Stomach (tissue), 9 donors: ENCODE measurements around the gene NCAPD3. TPM values are rescaled to one million over a fixed set of nuclear protein-coding genes. Genes with fewer than 3 reads are reported as not detected.

Source experiments
- DNase-seq, 2 donors: peaks; one replicate each; pipeline versions ENCODE4 v3.0.0 to v3.0.0-alpha.2; 2013 to 2019
- H3K27ac ChIP-seq, 5 donors: fragments of 200-600 bp in 4 of 5; sonication (generic) in 4 of 5; one replicate each; pipeline ENCODE4 v1.5.1; 2013 to 2019; ENCODE audit warnings: mild to moderate bottlenecking in 1 of 5, moderate library complexity in 1 of 5
- H3K27me3 ChIP-seq, 3 donors: fragments of 200-600 bp; sonication (generic); one replicate each; pipeline ENCODE4 v1.5.1; 2017 to 2019; ENCODE audit warnings: mixed run types in 1 of 3
- H3K36me3 ChIP-seq, 4 donors: fragments of 200-600 bp; sonication (generic); 1 replicate in 3 of 4; 2 replicates in 1 of 4; pipeline ENCODE4 v1.5.1; 2016 to 2019
- H3K4me1 ChIP-seq, 4 donors: fragments of 200-600 bp; sonication (generic); one replicate each; pipeline ENCODE4 v1.5.1; 2016 to 2019
- H3K4me3 ChIP-seq, 4 donors: fragments of 200-600 bp; sonication (generic) in 3 of 4; one replicate each; pipeline ENCODE4 v1.5.1; 2016 to 2019; ENCODE audit warnings: mild to moderate bottlenecking in 1 of 4
- H3K9me3 ChIP-seq, 4 donors: fragments of 200-600 bp; sonication (generic); one replicate each; pipeline ENCODE4 v1.5.1; 2016 to 2019
- CTCF ChIP-seq, 7 experiments: fragments of 450-650 bp in 4 of 7; fragments of 200-600 bp in 3 of 7; sonication (generic) in 3 of 7; IDR thresholded peaks; one replicate each; pipeline ENCODE4 v1.5.1; 2016 to 2019; ENCODE audit warnings: antibody characterized with exemption in 7 of 7, control low read depth in 2 of 7, mild to moderate bottlenecking in 1 of 7
- EP300 ChIP-seq: sonication (generic); formaldehyde crosslinking; IDR thresholded peaks from one replicate; pipeline ENCODE4 v1.6.1; 2017; ENCODE audit warnings: antibody characterized with exemption
- POLR2A ChIP-seq, 4 donors: fragments of 450-650 bp; IDR thresholded peaks; one replicate each; pipeline ENCODE4 v1.6.1; 2016; ENCODE audit warnings: antibody characterized with exemption in 4 of 4, control low read depth in 2 of 4, mild to moderate bottlenecking in 1 of 4, moderate library complexity in 1 of 4
- POLR2AphosphoS5 ChIP-seq, 3 donors: sonication (generic); formaldehyde crosslinking; IDR thresholded peaks; one replicate each; pipeline ENCODE4 v1.6.1; 2016; ENCODE audit warnings: antibody characterized with exemption in 3 of 3
- WGBS, 5 donors: extraction: QIAGEN DNeasy Blood & Tissue Kit in 3 of 5; methylation state at CpG; one replicate each; pipeline versions ENCODE4 v1.1.5 to v1.1.7; 2013 to 2018; 5-methylcytosine and 5-hydroxymethylcytosine counted together
- intact Hi-C: fragments of 100-400 bp; cut with DNase I; formaldehyde crosslinking; loops from one replicate; pipeline ENCODE4 v1.15.1; 2023; ENCODE audit warnings: low total_unique reads
- polyA plus RNA-seq, 3 donors: library from polyadenylated mRNA; stranded (reverse); fragments of 200-250 nt; gene quantifications; one replicate each; pipeline ENCODE4 v1.2.3, GENCODE V29; 2013
- total RNA-seq, 5 donors: library from RNA; depleted of rRNA; stranded (reverse); fragments of >200 nt; gene quantifications; one replicate each; pipeline versions ENCODE4 v1.1.0 to v1.2.3, GENCODE V29; 2014 to 2016
- donor health status: healthy with polysubstance abuse.
- donor health status: Bipolar disorder and iron deficiency.
- donor health status: healthy.

Gene NCAPD3
- total and polyA plus RNA-seq, 8 donors: 3.3 to 27.8 (median 10.2) TPM

- no peak overlapping the region for H3K4me3 ChIP-seq
- 91 to 98% (median 97%) methylated on average over 3 of the region's 3 CpGs for WGBS, 5 donors
- no peak for DNase-seq
- no peaks in the 10 kb centered on the region for H3K4me1 ChIP-seq
- no peaks in the 10 kb centered on the region for H3K9me3 ChIP-seq
- TF ChIP-seq POLR2AphosphoS5 (IDR thresholded peaks at IDR 0.05): no peak
- no peak for TF ChIP-seq POLR2A (IDR thresholded peaks at IDR 0.05)
- no peak for TF ChIP-seq CTCF (IDR thresholded peaks at IDR 0.05)
- no peak for TF ChIP-seq EP300
- H3K27ac ChIP-seq: no peak overlapping the region
- peaks cover 7 to 75% (median 62%) of the 10 kb centered on the region in 4 donors for H3K36me3 ChIP-seq
- intact Hi-C loops: no loop called here
- no peaks in the 10 kb centered on the region for H3K27me3 ChIP-seq
These were observed 77.2 kb downstream of the NCAPD3 start for GRCh38 chr11:134146598-134146997.

DNA sequence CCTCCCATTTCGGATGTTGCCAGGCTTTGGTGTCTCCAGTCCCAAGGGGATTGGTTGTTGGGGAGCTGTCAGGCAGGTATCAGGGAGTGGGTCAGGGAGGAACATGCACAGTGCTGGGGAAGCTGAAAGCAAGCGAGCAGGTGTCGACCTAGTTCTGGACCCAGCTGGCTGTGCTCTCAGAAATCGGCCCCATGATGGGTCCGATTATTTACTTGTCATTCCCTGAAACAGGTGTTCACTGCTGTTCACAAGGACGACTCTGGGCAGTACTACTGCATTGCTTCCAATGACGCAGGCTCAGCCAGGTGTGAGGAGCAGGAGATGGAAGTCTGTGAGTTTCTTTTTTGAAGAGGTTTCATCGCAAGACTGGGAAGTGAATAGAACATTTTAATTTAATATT, 78.1 kb downstream of the NCAPD3 start:
- intact Hi-C loops: no loop called here
- WGBS, 5 donors: 84 to 95% (median 86%) methylated on average over 6 to 8 of the region's 8 CpGs
- H3K4me3 ChIP-seq: no peak overlapping the region
- H3K9me3 ChIP-seq: no peaks in the 10 kb centered on the region
- TF ChIP-seq CTCF (IDR thresholded peaks at IDR 0.05) (no peak), POLR2AphosphoS5 (IDR thresholded peaks at IDR 0.05) (no peak), POLR2A (IDR thresholded peaks at IDR 0.05) (no peak), EP300 (no peak)
- no peak overlapping the region for H3K27ac ChIP-seq
- peaks cover 7 to 75% (median 58%) of the 10 kb centered on the region in 4 donors for H3K36me3 ChIP-seq
- H3K4me1 ChIP-seq: no peaks in the 10 kb centered on the region
- no peaks in the 10 kb centered on the region for H3K27me3 ChIP-seq
- peak in 1 of 2 donors; percentile 30 for DNase-seq

GRCh38 chr11:134144744-134145143, 79.0 kb downstream of the NCAPD3 start:
- intact Hi-C loops: loop anchor here (5.0 kb wide), 2 partner anchors 92 to 212 kb away; no protein-coding TSS in a partner anchor
- Histone ChIP-seq H3K36me3 (peaks cover 7 to 66% (median 50%) of the 10 kb centered on the region in 4 donors), H3K4me3 (no peak overlapping the region), H3K27ac (no peak overlapping the region), H3K4me1 (peaks cover 0 to 4% (median 2%) of the 10 kb centered on the region in 4 donors), H3K27me3 (no peaks in the 10 kb centered on the region), H3K9me3 (no peaks in the 10 kb centered on the region)
- WGBS, 5 donors: 82 to 95% (median 92%) methylated on average over 5 of the region's 5 CpGs
- no peak for DNase-seq
- TF ChIP-seq POLR2AphosphoS5 (IDR thresholded peaks at IDR 0.05) (no peak), POLR2A (IDR thresholded peaks at IDR 0.05) (no peak), EP300 (no peak), CTCF (IDR thresholded peaks at IDR 0.05) (no peak)

DNA sequence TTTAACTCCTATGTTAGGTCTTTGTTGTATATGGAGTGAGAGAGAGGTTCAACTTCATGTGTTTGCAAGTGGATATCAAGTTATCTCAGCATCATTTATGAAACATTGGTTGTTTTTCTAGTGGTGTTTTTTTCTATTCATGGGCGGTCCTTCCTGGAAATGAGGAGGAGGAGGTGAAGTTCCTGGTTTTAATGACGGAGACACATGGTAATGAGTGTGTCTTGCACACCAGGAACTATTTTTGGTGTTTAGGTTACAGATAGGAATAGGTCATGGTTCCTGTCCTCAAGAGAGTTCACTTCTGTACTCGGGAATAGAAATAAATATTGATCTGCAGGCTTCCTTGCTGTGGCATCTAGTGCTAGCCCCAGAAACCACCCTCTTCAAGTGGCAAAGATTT, 80.0 kb downstream of the NCAPD3 start:
- no peak for TF ChIP-seq POLR2AphosphoS5 (IDR thresholded peaks at IDR 0.05)
- no peak for TF ChIP-seq CTCF (IDR thresholded peaks at IDR 0.05)
- TF ChIP-seq EP300: no peak
- TF ChIP-seq POLR2A (IDR thresholded peaks at IDR 0.05): no peak
- WGBS, 5 donors: 78 to 87% (median 85%) methylated on average over 3 of the region's 3 CpGs
- Histone ChIP-seq H3K27me3 (no peaks in the 10 kb centered on the region), H3K36me3 (peaks cover 0 to 57% (median 40%) of the 10 kb centered on the region in 4 donors), H3K9me3 (no peaks in the 10 kb centered on the region), H3K4me3 (no peak overlapping the region), H3K27ac (no peak overlapping the region), H3K4me1 (peaks cover 0 to 13% (median 4%) of the 10 kb centered on the region in 4 donors)
- no peak for DNase-seq
- intact Hi-C loops: loop anchor here (5.0 kb wide), 2 partner anchors 92 to 212 kb away; no protein-coding TSS in a partner anchor
